ENCODE data around the gene TTC9.

GRCh38 chr14:70708717-70709570 is 67.2 kb downstream of the TTC9 start:
- no peak for TF ChIP-seq POLR2A (IDR thresholded peaks at IDR 0.05; ENCODE audit: low read length)
- no peak for TF ChIP-seq GATA1 (IDR thresholded peaks at IDR 0.05; ENCODE audit: low read depth, low read length)

All from erythroblast (primary cell).